Measurements from ENCODE around the gene NFATC1.

The NFATC1 gene

DNA sequence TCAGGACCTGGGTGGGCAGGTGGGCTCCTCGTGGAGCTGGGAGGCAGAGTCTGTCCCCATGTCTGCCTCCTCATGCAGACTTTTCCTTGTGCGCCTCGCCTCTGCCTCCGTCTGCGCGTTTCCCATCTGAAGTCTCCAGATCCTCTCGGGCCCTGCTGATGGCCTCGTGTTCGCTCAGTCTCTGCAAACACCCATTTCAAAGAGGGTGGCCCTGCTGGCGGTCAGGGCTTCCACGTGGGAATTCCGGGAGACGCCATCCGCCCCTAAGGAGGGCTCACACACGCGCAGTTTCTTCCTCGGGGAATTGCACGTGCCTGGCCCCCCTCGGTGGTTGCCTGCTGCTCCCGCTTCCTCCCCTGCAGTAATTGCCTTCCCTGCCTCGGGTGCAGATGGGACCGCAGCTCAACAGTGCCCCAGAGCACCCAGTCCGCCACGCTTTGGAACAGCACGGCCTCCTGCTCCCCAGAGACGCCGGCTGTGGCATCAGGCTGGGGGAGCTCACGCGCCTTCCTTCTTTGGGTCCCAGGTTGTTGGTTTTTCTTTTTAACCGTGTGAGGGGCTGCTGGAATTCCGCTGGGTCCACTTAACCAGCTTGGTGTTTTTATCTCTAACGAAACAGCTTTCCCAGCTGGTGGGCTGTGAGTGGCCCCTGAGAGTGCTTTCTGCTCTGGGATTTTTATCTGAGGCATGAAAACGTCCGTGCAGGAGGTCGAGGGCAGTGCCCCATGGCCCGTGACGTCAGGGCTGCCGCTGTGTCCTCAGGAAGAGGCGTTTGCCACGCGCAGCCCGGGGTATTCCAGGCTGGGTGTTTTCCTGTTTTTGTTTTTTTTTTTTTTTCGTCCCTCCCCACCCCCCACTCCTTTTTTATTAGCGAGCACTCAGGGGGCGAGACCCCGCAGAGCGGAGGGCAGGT, 16.1 kb downstream of the NFATC1 start:
- H3K4me3 ChIP-seq (ENCODE audit: low read length), result no peak overlapping the region
- no peaks in the 10 kb centered on the region for H3K36me3 ChIP-seq (ENCODE audit: insufficient read depth, low read length)
- H3K27me3 ChIP-seq (ENCODE audit: control insufficient read depth, insufficient read depth, low read length), result peaks cover 20% of the 10 kb centered on the region
- no peak overlapping the region for H3K4me2 ChIP-seq (ENCODE audit: low read length)
- H3K4me1 ChIP-seq (ENCODE audit: control insufficient read depth, insufficient read depth, low read length), result no peaks in the 10 kb centered on the region
- no peaks in the 10 kb centered on the region for H3K9me3 ChIP-seq (replicated peaks; ENCODE audit: low read length)
- H3K9ac ChIP-seq (ENCODE audit: low read depth, low read length), result no peak overlapping the region

DNA sequence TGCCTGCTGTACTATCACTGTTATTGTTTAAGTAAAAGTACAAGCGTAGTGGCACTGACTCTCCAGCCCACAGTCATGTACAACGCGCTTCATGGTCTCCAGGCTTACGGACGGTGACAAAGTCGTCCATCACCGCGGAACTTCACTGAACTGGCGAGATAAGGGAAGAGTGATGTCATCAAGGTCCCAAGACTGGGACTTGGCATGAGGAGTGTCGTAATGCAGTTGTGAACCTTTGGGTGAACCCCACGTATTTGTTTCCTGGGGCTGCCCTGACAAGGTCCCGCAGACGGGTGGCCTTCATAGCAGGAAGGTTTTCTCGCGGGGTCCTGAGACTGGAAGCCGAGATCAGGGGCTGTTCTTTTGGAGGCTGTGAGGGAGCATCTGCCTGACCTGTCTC, 17.3 kb downstream of the NFATC1 start:
- no peak overlapping the region for H3K4me3 ChIP-seq (ENCODE audit: low read length)
- H3K4me2 ChIP-seq (ENCODE audit: low read length), result no peak overlapping the region
- no peaks in the 10 kb centered on the region for H3K36me3 ChIP-seq (ENCODE audit: insufficient read depth, low read length)

DNA sequence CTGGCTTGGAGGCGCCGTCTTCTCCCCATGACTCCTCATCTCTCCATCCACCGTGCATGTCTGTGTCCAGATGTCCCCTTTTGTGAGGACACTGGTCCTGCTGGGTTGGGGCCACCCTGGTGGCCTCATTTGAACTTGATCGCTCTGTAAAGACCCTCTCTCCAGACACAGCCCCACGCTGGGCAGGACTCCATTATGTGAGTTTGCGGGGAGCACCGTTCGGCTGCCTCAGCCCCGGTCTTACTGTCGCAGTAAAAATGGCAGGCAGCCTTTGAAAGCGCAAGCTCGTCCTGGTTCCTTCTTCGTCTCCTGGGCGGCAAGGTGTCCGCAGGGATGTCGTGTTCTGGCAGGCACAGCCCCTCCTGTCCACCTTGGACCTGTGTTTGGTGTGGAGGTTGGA, 17.7 kb downstream of the NFATC1 start:
- Histone ChIP-seq H3K4me2 (ENCODE audit: low read length) (no peak overlapping the region), H3K36me3 (ENCODE audit: insufficient read depth, low read length) (no peaks in the 10 kb centered on the region), H3K9ac (ENCODE audit: low read depth, low read length) (no peak overlapping the region), H3K4me3 (ENCODE audit: low read length) (no peak overlapping the region), H3K9me3 (replicated peaks; ENCODE audit: low read length) (no peaks in the 10 kb centered on the region), H3K27me3 (ENCODE audit: control insufficient read depth, insufficient read depth, low read length) (peaks cover 21% of the 10 kb centered on the region), H3K4me1 (ENCODE audit: control insufficient read depth, insufficient read depth, low read length) (no peaks in the 10 kb centered on the region)

More for the DNA sequence above, 17.3 kb downstream of the NFATC1 start:
- Histone ChIP-seq H3K9me3 (replicated peaks; ENCODE audit: low read length) (no peaks in the 10 kb centered on the region), H3K4me1 (ENCODE audit: control insufficient read depth, insufficient read depth, low read length) (no peaks in the 10 kb centered on the region), H3K9ac (ENCODE audit: low read depth, low read length) (no peak overlapping the region), H3K27me3 (ENCODE audit: control insufficient read depth, insufficient read depth, low read length) (peaks cover 20% of the 10 kb centered on the region)

DNA sequence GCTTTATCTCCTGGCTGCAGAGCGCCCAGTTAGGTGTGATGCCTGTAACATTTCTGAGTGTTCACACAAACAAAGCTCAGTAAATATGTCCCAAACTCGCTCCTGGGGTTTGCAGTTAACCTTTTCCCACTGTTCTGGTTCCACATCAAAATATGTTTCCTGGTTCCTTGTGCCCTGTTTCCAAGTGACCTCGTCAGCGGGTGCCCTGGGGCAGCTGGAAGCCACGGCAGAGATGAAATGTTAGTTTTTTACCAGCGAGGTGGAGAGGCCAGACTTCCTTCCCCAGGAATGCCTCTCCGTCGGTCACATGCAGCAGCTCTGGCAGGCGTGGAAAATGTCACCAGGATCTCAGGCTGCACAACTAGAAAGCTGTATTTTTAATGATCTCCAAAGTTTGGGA, 18.2 kb downstream of the NFATC1 start:
- Histone ChIP-seq H3K9ac (ENCODE audit: low read depth, low read length) (no peak overlapping the region), H3K4me3 (ENCODE audit: low read length) (no peak overlapping the region), H3K4me1 (ENCODE audit: control insufficient read depth, insufficient read depth, low read length) (no peaks in the 10 kb centered on the region), H3K27me3 (ENCODE audit: control insufficient read depth, insufficient read depth, low read length) (peaks cover 24% of the 10 kb centered on the region), H3K36me3 (ENCODE audit: insufficient read depth, low read length) (no peaks in the 10 kb centered on the region), H3K4me2 (ENCODE audit: low read length) (no peak overlapping the region), H3K9me3 (replicated peaks; ENCODE audit: low read length) (no peaks in the 10 kb centered on the region)

DNA sequence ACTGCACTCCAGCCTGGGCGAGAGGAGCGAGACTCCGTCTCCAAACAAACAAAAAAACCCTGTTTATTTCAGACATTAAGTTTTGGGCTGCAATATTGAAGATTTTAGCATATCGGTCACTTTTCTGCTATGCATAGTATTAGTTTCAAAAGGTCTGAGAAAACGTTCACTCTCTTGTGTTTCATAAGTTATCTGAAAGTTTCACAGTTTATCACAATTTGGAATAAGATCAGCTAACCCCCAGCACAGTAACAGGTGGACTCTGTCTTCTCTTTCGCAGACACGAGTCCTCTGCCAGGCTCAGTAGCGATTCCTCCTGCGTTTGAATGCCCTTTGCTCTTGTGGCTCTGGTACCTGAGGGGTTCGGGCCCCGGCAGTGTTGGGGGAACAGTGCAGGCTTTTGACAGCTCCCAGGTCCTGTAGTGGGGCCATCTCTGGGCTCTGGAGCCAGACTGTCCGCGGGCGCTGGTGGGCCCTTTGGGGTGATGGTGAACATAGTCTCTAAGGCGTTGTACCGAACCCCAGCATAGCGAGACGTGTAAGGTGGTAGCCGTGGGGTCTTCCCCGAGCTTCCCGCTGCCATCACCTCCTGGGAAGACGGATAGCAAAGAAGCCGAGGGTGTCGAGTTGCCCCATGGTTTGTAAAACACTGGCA, 20.4 kb downstream of the NFATC1 start:
- no peak overlapping the region for H3K9ac ChIP-seq (ENCODE audit: low read depth, low read length)
- no peaks in the 10 kb centered on the region for H3K9me3 ChIP-seq (replicated peaks; ENCODE audit: low read length)
- no peaks in the 10 kb centered on the region for H3K4me1 ChIP-seq (ENCODE audit: control insufficient read depth, insufficient read depth, low read length)
- no peak overlapping the region for H3K4me2 ChIP-seq (ENCODE audit: low read length)
- H3K36me3 ChIP-seq (ENCODE audit: insufficient read depth, low read length), result no peaks in the 10 kb centered on the region
- peaks cover 24% of the 10 kb centered on the region for H3K27me3 ChIP-seq (ENCODE audit: control insufficient read depth, insufficient read depth, low read length)
- H3K4me3 ChIP-seq (ENCODE audit: low read length), result no peak overlapping the region

DNA sequence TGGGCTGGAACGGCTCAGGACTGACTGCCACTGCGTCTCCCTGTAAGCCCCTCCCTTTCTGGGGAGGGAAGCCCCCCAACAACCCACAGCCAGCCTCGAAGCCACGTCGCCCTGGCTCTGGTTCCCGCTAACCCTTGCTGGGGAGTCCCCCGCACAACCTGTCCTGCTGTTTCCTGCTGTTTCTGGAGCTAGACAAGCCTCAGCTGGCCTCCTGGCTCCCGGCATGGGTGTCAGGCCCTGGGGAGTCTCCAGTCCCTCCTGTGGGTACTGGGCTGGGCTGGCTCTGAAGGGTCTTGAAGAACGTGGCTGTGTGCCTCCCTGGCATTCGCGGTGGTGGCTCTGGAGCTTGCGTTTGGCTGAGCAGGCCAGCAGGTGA, 20.9 kb downstream of the NFATC1 start:
- Histone ChIP-seq H3K27me3 (ENCODE audit: control insufficient read depth, insufficient read depth, low read length) (peaks cover 24% of the 10 kb centered on the region), H3K4me2 (ENCODE audit: low read length) (no peak overlapping the region), H3K4me3 (ENCODE audit: low read length) (no peak overlapping the region), H3K9ac (ENCODE audit: low read depth, low read length) (no peak overlapping the region), H3K4me1 (ENCODE audit: control insufficient read depth, insufficient read depth, low read length) (peaks cover 3% of the 10 kb centered on the region), H3K9me3 (replicated peaks; ENCODE audit: low read length) (no peaks in the 10 kb centered on the region), H3K36me3 (ENCODE audit: insufficient read depth, low read length) (no peaks in the 10 kb centered on the region)

DNA sequence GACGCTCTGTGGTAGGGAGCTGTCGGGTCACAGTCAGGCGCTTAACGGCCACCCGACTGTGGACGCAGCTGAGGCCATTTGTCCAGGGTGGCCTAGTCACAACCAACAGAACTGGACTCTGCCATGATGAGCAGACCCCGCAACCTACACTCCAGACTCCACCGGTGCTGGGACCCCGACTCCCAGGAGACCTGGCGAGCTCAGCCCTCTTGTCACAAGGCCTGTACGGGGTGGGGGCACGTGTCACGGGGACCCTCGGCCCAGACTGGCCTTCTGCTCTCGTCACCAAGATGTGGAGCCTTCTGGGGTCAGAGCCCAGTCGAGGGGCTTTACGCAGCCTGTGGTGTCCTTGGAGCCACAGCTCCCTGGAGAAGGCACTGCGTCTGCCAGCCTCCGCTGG, 22.5 kb downstream of the NFATC1 start:
- H3K4me3 ChIP-seq (ENCODE audit: low read length), result no peak overlapping the region
- no peaks in the 10 kb centered on the region for H3K9me3 ChIP-seq (replicated peaks; ENCODE audit: low read length)
- H3K4me2 ChIP-seq (ENCODE audit: low read length), result no peak overlapping the region
- no peak overlapping the region for H3K9ac ChIP-seq (ENCODE audit: low read depth, low read length)
- H3K4me1 ChIP-seq (ENCODE audit: control insufficient read depth, insufficient read depth, low read length), result peaks cover 11% of the 10 kb centered on the region
- H3K36me3 ChIP-seq (ENCODE audit: insufficient read depth, low read length), result no peaks in the 10 kb centered on the region
- H3K27me3 ChIP-seq (ENCODE audit: control insufficient read depth, insufficient read depth, low read length), result peaks cover 21% of the 10 kb centered on the region

DNA sequence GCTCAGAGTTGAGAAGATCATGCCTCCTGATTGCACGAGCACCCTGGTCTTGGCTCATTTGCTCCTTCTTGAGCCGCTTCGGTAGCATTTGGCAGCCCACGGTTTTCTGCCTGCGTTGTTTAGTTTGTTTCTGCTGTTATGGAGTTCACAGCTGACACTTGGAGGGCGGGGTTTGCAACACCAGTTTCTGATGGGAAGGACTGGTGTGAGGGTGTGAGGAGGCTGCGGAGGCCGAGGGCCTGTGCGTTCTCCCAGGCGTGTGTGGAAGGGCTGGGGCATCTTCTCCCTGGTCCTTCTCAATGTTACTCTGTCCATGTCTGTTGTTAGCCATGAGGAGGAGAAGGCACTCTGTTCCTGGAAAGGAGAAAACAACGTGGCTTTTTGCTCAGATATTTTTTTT, 22.9 kb downstream of the NFATC1 start:
- Histone ChIP-seq H3K9me3 (replicated peaks; ENCODE audit: low read length) (no peaks in the 10 kb centered on the region), H3K4me3 (ENCODE audit: low read length) (no peak overlapping the region), H3K36me3 (ENCODE audit: insufficient read depth, low read length) (no peaks in the 10 kb centered on the region), H3K4me2 (ENCODE audit: low read length) (no peak overlapping the region), H3K27me3 (ENCODE audit: control insufficient read depth, insufficient read depth, low read length) (peaks cover 20% of the 10 kb centered on the region), H3K4me1 (ENCODE audit: control insufficient read depth, insufficient read depth, low read length) (peaks cover 11% of the 10 kb centered on the region), H3K9ac (ENCODE audit: low read depth, low read length) (no peak overlapping the region)

DNA sequence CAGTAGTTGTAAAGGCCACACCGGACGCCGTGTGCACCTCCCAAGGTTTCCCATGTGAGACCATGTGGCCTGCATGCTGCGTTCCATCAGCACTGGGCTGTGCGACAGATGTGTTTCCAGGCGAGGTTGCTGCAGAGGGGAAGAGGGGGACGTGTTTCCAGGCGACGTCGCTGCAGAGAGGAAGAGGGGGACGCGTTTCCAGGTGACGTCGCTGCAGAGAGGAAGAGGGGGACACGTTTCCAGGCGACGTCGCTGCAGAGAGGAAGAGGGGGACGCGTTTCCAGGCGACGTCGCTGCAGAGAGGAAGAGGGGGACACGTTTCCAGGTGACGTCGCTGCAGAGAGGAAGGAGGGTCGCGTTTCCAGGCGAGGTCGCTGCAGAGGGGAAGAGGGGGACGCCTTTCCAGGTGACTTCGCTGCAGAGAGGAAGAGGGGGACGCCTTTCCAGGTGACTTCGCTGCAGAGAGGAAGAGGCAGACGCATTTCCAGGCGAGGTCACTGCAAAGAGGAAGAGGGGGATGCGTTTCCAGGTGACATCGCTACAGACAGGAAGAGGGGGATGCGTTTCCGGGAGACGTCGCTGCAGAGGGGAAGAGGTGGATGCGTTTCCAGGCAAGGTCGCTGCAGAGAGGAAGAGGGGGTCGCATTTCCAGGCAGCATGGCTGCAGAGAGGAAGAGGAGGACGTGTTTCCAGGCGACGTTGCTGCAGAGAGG, 24.5 kb downstream of the NFATC1 start:
- Histone ChIP-seq H3K9me3 (replicated peaks; ENCODE audit: low read length) (no peaks in the 10 kb centered on the region), H3K4me2 (ENCODE audit: low read length) (no peak overlapping the region), H3K36me3 (ENCODE audit: insufficient read depth, low read length) (no peaks in the 10 kb centered on the region), H3K4me1 (ENCODE audit: control insufficient read depth, insufficient read depth, low read length) (peaks cover 11% of the 10 kb centered on the region), H3K4me3 (ENCODE audit: low read length) (no peak overlapping the region), H3K9ac (ENCODE audit: low read depth, low read length) (no peak overlapping the region), H3K27me3 (ENCODE audit: control insufficient read depth, insufficient read depth, low read length) (peaks cover 13% of the 10 kb centered on the region)

DNA sequence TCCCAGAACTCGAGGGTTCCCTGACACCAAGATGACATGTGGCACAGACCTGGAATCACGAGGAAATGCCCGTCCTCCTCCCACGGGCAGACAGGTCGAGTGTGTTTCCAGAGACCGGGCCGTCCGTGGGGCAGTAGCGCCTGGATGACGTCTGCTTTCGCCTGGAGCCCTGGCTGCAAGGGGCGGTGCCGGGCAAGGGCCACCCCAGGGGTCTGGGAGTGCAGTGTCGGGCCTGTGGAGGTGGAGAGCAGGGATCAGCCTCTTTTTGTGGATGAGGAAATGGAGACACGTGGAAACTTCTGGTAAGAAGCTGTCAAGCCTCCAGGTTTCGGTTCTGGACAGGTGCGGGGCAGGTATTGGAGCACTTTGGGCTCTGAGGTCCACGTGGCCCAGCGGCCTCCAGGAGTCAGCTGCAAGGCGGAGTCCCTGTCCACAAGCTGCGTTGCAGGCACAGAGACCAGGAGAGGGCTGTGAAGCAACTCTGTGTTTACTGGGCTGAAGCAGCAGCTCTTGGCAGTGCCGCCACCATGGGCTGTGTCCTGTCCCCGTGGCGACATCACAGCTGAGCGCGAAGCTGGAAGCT, 25.6 kb downstream of the NFATC1 start:
- no peak overlapping the region for H3K9ac ChIP-seq (ENCODE audit: low read depth, low read length)

DNA sequence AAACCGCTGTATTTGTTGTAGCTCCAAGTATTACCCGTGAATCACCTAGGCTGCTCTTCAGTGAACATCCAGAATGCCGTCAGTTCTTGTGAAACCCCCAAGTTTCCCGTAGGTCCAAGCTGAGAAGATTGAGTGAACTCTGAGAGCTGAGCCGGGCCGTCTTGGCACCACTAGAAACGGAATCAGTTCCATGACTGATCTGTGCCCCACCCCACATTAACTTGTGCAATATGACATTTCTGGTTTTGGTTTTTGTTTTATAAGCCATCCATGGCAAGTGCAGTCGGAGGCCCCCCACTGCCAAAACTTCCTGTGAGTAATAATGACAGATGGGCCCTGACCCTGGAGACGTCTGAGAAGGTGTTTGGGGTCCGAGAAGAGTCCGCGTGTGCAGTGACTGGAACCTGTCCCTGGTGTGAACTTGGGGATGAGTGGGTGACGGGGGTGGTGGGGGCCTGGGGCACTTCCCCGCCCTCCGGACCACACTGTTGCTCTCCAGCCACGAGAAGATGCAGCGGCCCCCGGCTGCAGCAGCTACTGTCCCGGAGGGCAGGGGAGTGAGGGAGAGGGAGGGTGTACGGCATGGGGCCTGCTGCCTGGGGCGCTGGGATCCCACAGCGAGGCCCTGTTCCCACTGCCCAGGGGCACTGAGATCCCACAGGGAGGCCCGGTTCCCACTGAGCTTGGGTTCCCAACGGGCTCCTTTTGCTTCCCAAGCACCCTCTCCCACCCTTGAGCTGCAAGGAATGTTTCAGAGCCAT, 26.5 kb downstream of the NFATC1 start:
- no peaks in the 10 kb centered on the region for H3K9me3 ChIP-seq (replicated peaks; ENCODE audit: low read length)
- H3K4me3 ChIP-seq (ENCODE audit: low read length), result no peak overlapping the region
- H3K4me1 ChIP-seq (ENCODE audit: control insufficient read depth, insufficient read depth, low read length), result peaks cover 11% of the 10 kb centered on the region
- peaks cover 5% of the 10 kb centered on the region for H3K27me3 ChIP-seq (ENCODE audit: control insufficient read depth, insufficient read depth, low read length)
- H3K4me2 ChIP-seq (ENCODE audit: low read length), result no peak overlapping the region
- no peak overlapping the region for H3K9ac ChIP-seq (ENCODE audit: low read depth, low read length)
- H3K36me3 ChIP-seq (ENCODE audit: insufficient read depth, low read length), result no peaks in the 10 kb centered on the region

More for the DNA sequence above, 25.6 kb downstream of the NFATC1 start:
- peaks cover 10% of the 10 kb centered on the region for H3K27me3 ChIP-seq (ENCODE audit: control insufficient read depth, insufficient read depth, low read length)
- H3K36me3 ChIP-seq (ENCODE audit: insufficient read depth, low read length), result no peaks in the 10 kb centered on the region
- H3K4me3 ChIP-seq (ENCODE audit: low read length), result no peak overlapping the region
- H3K4me2 ChIP-seq (ENCODE audit: low read length), result no peak overlapping the region
- peaks cover 11% of the 10 kb centered on the region for H3K4me1 ChIP-seq (ENCODE audit: control insufficient read depth, insufficient read depth, low read length)
- H3K9me3 ChIP-seq (replicated peaks; ENCODE audit: low read length), result no peaks in the 10 kb centered on the region
